Measurements from ENCODE around the gene IGSF3.
"Not testable (repeated sequence)": the region's sequence is repeated elsewhere in the genome, so short reads cannot be mapped to it uniquely, and the experiment has no call there.

Gene IGSF3

DNA sequence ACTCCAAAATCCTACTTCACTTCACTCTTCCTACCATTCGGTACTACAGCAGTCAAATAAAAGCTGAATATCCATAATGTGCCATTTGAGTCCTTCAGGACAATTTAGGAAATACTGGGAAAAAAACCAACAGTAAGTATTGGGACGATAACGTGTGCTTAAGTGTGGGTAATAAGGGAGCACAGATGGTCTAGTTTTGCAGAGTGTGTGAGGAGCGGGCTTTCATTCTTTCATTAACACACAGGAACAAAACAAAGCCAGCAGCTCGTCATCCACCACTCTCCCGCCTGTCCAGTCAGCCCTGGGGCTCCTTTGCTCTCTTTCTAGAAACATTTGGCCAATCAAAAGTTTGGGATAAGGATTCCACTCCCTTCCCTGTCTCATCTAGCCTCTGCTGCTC, 63.1 kb downstream of the IGSF3 start:
- H2AK5ac ChIP-seq (ENCODE audit: low read length); H3K9me3 ChIP-seq (ENCODE audit: insufficient read depth, low read depth, low read length): not testable (repeated sequence)

DNA sequence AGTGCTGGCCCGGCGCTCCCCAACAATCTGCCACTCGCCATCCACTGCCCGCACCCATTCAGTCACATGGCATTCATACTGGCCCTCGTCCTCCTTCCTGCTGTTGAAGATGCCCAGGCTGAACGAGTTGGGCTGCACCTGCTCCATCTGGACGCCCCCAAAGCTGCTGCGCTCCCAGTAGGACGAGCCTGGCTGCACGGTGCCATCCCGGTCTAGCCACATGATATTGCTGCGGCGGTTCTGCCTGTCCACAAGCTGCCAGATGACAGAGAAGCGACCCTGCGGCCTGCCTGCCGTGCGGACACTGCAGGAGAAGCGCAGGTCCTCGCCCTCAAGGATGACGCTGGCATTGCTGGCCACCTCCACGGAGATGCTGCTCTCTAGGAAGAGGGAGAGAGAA, 63.9 kb downstream of the IGSF3 start:
- H3K27ac ChIP-seq (ENCODE audit: low read depth, low read length); DNase-seq; H2AK5ac ChIP-seq (ENCODE audit: low read length); H3K9ac ChIP-seq (ENCODE audit: low read length); H3K23ac ChIP-seq (ENCODE audit: low read length); H2BK12ac ChIP-seq (ENCODE audit: low read length); H2AFZ ChIP-seq (ENCODE audit: insufficient read depth, low read length, poor library complexity); H3K14ac ChIP-seq (ENCODE audit: low read length); H3K18ac ChIP-seq (ENCODE audit: low read length); H3K4ac ChIP-seq (ENCODE audit: low read depth, low read length); H4K91ac ChIP-seq (ENCODE audit: low read depth, low read length); H2BK120ac ChIP-seq (ENCODE audit: insufficient read depth, low read length, poor library complexity); H3K27me3 ChIP-seq (ENCODE audit: insufficient read depth, low read length); H3K79me2 ChIP-seq (ENCODE audit: control insufficient read depth, insufficient read depth, low read length, poor library complexity); H4K12ac ChIP-seq (ENCODE audit: low read depth, low read length); H3K4me1 ChIP-seq (ENCODE audit: control insufficient read depth in 1 of 2, insufficient read depth in 2 of 2, low read length in 2 of 2); H2BK5ac ChIP-seq (ENCODE audit: low read depth, low read length, poor library complexity); H3K79me1 ChIP-seq (ENCODE audit: low read length); H3K9me3 ChIP-seq (ENCODE audit: insufficient read depth, low read depth, low read length); H3K4me3 ChIP-seq (ENCODE audit: low read depth, low read length); H4K8ac ChIP-seq (ENCODE audit: low read depth, low read length); H3K4me2 ChIP-seq (ENCODE audit: low read length): not testable (repeated sequence)
- no CpG with 5 or more reads among the region's 21 CpGs for WGBS (ENCODE audit: extremely low coverage, insufficient coverage, insufficient read length)
- H3K36me3 ChIP-seq (ENCODE audit: control insufficient read depth in 1 of 2, insufficient read depth in 2 of 2, low read length in 2 of 2), result peaks cover 16 to 19% of the 10 kb centered on the region in 2 experiments

More for the DNA sequence above, 63.1 kb downstream of the IGSF3 start:
- H3K4me3 ChIP-seq (ENCODE audit: low read depth, low read length); H3K4me2 ChIP-seq (ENCODE audit: low read length); H3K14ac ChIP-seq (ENCODE audit: low read length); H4K8ac ChIP-seq (ENCODE audit: low read depth, low read length); H3K4ac ChIP-seq (ENCODE audit: low read depth, low read length); H3K18ac ChIP-seq (ENCODE audit: low read length); H3K27ac ChIP-seq (ENCODE audit: low read depth, low read length); H3K4me1 ChIP-seq (ENCODE audit: control insufficient read depth in 1 of 2, insufficient read depth in 2 of 2, low read length in 2 of 2); H2BK12ac ChIP-seq (ENCODE audit: low read length); H2AFZ ChIP-seq (ENCODE audit: insufficient read depth, low read length, poor library complexity); H3K27me3 ChIP-seq (ENCODE audit: insufficient read depth, low read length); DNase-seq; H3K79me2 ChIP-seq (ENCODE audit: control insufficient read depth, insufficient read depth, low read length, poor library complexity); H2BK5ac ChIP-seq (ENCODE audit: low read depth, low read length, poor library complexity); H4K91ac ChIP-seq (ENCODE audit: low read depth, low read length); H3K79me1 ChIP-seq (ENCODE audit: low read length); H3K9ac ChIP-seq (ENCODE audit: low read length); H3K23ac ChIP-seq (ENCODE audit: low read length); H2BK120ac ChIP-seq (ENCODE audit: insufficient read depth, low read length, poor library complexity); H4K12ac ChIP-seq (ENCODE audit: low read depth, low read length): not testable (repeated sequence)
- no CpG with 5 or more reads among the region's 6 CpGs for WGBS (ENCODE audit: extremely low coverage, insufficient coverage, insufficient read length)
- peaks cover 15 to 17% of the 10 kb centered on the region in 2 experiments for H3K36me3 ChIP-seq (ENCODE audit: control insufficient read depth in 1 of 2, insufficient read depth in 2 of 2, low read length in 2 of 2)

GRCh38 chr1:116599369-116599768, 68.2 kb downstream of the IGSF3 start:
- H2AK5ac ChIP-seq (ENCODE audit: low read length); H3K79me2 ChIP-seq (ENCODE audit: control insufficient read depth, insufficient read depth, low read length, poor library complexity); H2AFZ ChIP-seq (ENCODE audit: insufficient read depth, low read length, poor library complexity); H3K4me2 ChIP-seq (ENCODE audit: low read length); H3K4me1 ChIP-seq (ENCODE audit: control insufficient read depth in 1 of 2, insufficient read depth in 2 of 2, low read length in 2 of 2); H3K4ac ChIP-seq (ENCODE audit: low read depth, low read length); H3K27ac ChIP-seq (ENCODE audit: low read depth, low read length); H3K4me3 ChIP-seq (ENCODE audit: low read depth, low read length); DNase-seq; H3K9ac ChIP-seq (ENCODE audit: low read length); H3K14ac ChIP-seq (ENCODE audit: low read length); H4K8ac ChIP-seq (ENCODE audit: low read depth, low read length); H3K18ac ChIP-seq (ENCODE audit: low read length); H4K12ac ChIP-seq (ENCODE audit: low read depth, low read length); H2BK5ac ChIP-seq (ENCODE audit: low read depth, low read length, poor library complexity); H4K91ac ChIP-seq (ENCODE audit: low read depth, low read length); H3K79me1 ChIP-seq (ENCODE audit: low read length); H3K9me3 ChIP-seq (ENCODE audit: insufficient read depth, low read depth, low read length); H3K23ac ChIP-seq (ENCODE audit: low read length); H2BK12ac ChIP-seq (ENCODE audit: low read length); H3K27me3 ChIP-seq (ENCODE audit: insufficient read depth, low read length); H2BK120ac ChIP-seq (ENCODE audit: insufficient read depth, low read length, poor library complexity): not testable (repeated sequence)
- H3K36me3 ChIP-seq (ENCODE audit: control insufficient read depth in 1 of 2, insufficient read depth in 2 of 2, low read length in 2 of 2), result peaks cover 19 to 21% of the 10 kb centered on the region in 2 experiments
- no CpG with 5 or more reads among the region's 2 CpGs for WGBS (ENCODE audit: extremely low coverage, insufficient coverage, insufficient read length)

- no CpG with 5 or more reads among the region's 11 CpGs for WGBS (ENCODE audit: extremely low coverage, insufficient coverage, insufficient read length)
- DNase-seq, result not testable (repeated sequence)
Observed at GRCh38 chr1:116598420-116599036, 69.0 kb downstream of the IGSF3 start.

More at GRCh38 chr1:116598420-116599036, 69.0 kb downstream of the IGSF3 start:
- H3K4ac ChIP-seq (ENCODE audit: low read depth, low read length); H2BK12ac ChIP-seq (ENCODE audit: low read length); H3K18ac ChIP-seq (ENCODE audit: low read length); H3K27ac ChIP-seq (ENCODE audit: low read depth, low read length); H4K12ac ChIP-seq (ENCODE audit: low read depth, low read length); H2BK120ac ChIP-seq (ENCODE audit: insufficient read depth, low read length, poor library complexity); H4K91ac ChIP-seq (ENCODE audit: low read depth, low read length); H2AK5ac ChIP-seq (ENCODE audit: low read length); H3K4me1 ChIP-seq (ENCODE audit: control insufficient read depth in 1 of 2, insufficient read depth in 2 of 2, low read length in 2 of 2); H2AFZ ChIP-seq (ENCODE audit: insufficient read depth, low read length, poor library complexity); H3K79me1 ChIP-seq (ENCODE audit: low read length); H2BK5ac ChIP-seq (ENCODE audit: low read depth, low read length, poor library complexity); H3K79me2 ChIP-seq (ENCODE audit: control insufficient read depth, insufficient read depth, low read length, poor library complexity); H3K4me3 ChIP-seq (ENCODE audit: low read depth, low read length); H4K8ac ChIP-seq (ENCODE audit: low read depth, low read length); H3K9ac ChIP-seq (ENCODE audit: low read length); H3K4me2 ChIP-seq (ENCODE audit: low read length); H3K27me3 ChIP-seq (ENCODE audit: insufficient read depth, low read length); H3K23ac ChIP-seq (ENCODE audit: low read length); H3K14ac ChIP-seq (ENCODE audit: low read length); H3K9me3 ChIP-seq (ENCODE audit: insufficient read depth, low read depth, low read length): not testable (repeated sequence)
- peaks cover 17 to 19% of the 10 kb centered on the region in 2 experiments for H3K36me3 ChIP-seq (ENCODE audit: control insufficient read depth in 1 of 2, insufficient read depth in 2 of 2, low read length in 2 of 2)

All from trophoblast cell (in vitro differentiated cells and primary cell).